ENCODE results near the gene LYAR. TPM values are rescaled to one million over a fixed set of nuclear protein-coding genes. Genes with fewer than 3 reads are reported as not detected.
A peak's percentile ranks its signal among the peaks of the same experiment; 100 is the strongest.

LYAR gene
- total and polyA plus RNA-seq, 2 of the 13 experiments (the other 11 are each of a cell fraction or from before 2014, with no cell fraction given) = 7.8 to 94.2 TPM

GRCh38 chr4:4289055-4289454 is 899 bp downstream of the LYAR start (continued):
- 0 out of 2 replicates have a peak, but pooled peaks have one; percentile 13 for TF ChIP-seq ZNF691 (CRISPR knock-in tag; IDR thresholded peaks at IDR 0.05; ENCODE audit: borderline replicate concordance, low read depth)
- TF ChIP-seq MLX (CRISPR knock-in tag; IDR thresholded peaks at IDR 0.05) = no peak

GRCh38 chr4:4288098-4288497 is 1.9 kb downstream of the LYAR start:
- peaks cover 3% of the 10 kb centered on the region; the same call in 1 of the 2 replicates for H4K20me1 ChIP-seq (ENCODE audit: insufficient read depth, low read length)
- TF ChIP-seq IRF1 (CRISPR knock-in tag; IDR thresholded peaks at IDR 0.05; ENCODE audit: low read depth) (no peak), THAP8 (CRISPR knock-in tag; IDR thresholded peaks at IDR 0.05; ENCODE audit: borderline replicate concordance) (no peak), ZNF879 (CRISPR knock-in tag; IDR thresholded peaks at IDR 0.05) (no peak), ZNF292 (CRISPR knock-in tag; IDR thresholded peaks at IDR 0.05; ENCODE audit: borderline replicate concordance, low read depth) (no peak), STAG1 (CRISPR knock-in tag; IDR thresholded peaks at IDR 0.05) (no peak), ZNF800 (CRISPR knock-in tag; IDR thresholded peaks at IDR 0.05) (no peak), LBX2 (CRISPR knock-in tag; IDR thresholded peaks at IDR 0.05; ENCODE audit: borderline replicate concordance) (no peak)
- H3K79me2 ChIP-seq (ENCODE audit: insufficient read depth, low read length) = peaks cover 71% of the 10 kb centered on the region
- peak overlapping the region; percentile 20; the same call in 1 of the 2 replicates for H3K4me2 ChIP-seq (ENCODE audit: low read depth, low read length)
- ATAC-seq = no peak
- peaks cover 62% of the 10 kb centered on the region for H3K4me1 ChIP-seq (ENCODE audit: insufficient read depth, low read length)
- in situ Hi-C loops (cut with HindIII; ENCODE audit: extremely low pct_ligation_motif_present, low pct_unique_long_range_greater_than_20kb) (no loop called here), intact Hi-C loops (cut with micrococcal nuclease; ENCODE audit: unreplicated experiment) (no loop called here)
- no peak for FAIRE-seq
- POLR2A ChIA-PET = no interaction called here
- H2AFZ ChIP-seq (ENCODE audit: low read length) = no peak overlapping the region
- H3K36me3 ChIP-seq (replicated peaks in 1 of 2; ENCODE audit: control insufficient read depth in 1 of 2, insufficient read depth in 2 of 2, low read length in 2 of 2) = peaks cover 5 to 35% of the 10 kb centered on the region in 2 experiments; a peak in 4 of 5 replicates
- no peak overlapping the region for H3K27ac ChIP-seq (ENCODE audit: extremely low read length, insufficient read depth, low read length)
- H3K9ac ChIP-seq (ENCODE audit: insufficient read depth, low read depth, low read length) = no peak overlapping the region
- no peak for DNase-seq (ENCODE audit: low spot score)
- H3K27me3 ChIP-seq (ENCODE audit: control insufficient read depth in 1 of 2, insufficient read depth in 2 of 2, low read length in 2 of 2) = no peaks in the 10 kb centered on the region; a peak in 1 of 5 replicates
- CTCF ChIA-PET (ENCODE audit: low intra/inter-chr PET ratio, low total read pairs) = no interaction called here
- H3K4me3 ChIP-seq (replicated peaks in 1 of 3; ENCODE audit: insufficient read depth in 1 of 3, low read depth in 2 of 3, low read length in 3 of 3) = no peak overlapping the region
- H3K9me3 ChIP-seq (ENCODE audit: low read length) = no peaks in the 10 kb centered on the region
- BruUV-seq (replicated peaks) = no TSS peak

All from HepG2 (cell line).